ENCODE data around the gene INTS15.

DNA sequence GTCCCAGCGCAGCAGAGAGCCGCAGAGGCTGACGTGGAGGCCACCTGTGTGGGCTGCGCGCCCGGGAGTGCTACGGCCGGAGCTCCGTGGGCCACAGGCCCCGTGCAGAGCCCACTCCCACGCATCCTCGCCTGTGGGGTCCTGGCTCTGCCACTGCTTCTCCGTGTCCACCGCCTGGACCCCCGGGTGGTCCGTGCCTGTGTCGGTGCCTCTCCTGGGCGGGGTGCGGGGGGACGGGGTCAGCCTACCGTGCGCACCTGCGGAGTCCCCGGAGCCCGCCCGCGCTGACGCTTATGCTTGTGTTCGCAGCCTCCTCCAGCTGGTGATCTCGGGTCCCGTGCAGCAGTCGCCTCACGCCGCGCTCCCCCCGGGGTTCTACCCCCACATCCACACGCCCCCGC lies 17.8 kb downstream of the INTS15 start:
- TF ChIP-seq, protein P1, sequence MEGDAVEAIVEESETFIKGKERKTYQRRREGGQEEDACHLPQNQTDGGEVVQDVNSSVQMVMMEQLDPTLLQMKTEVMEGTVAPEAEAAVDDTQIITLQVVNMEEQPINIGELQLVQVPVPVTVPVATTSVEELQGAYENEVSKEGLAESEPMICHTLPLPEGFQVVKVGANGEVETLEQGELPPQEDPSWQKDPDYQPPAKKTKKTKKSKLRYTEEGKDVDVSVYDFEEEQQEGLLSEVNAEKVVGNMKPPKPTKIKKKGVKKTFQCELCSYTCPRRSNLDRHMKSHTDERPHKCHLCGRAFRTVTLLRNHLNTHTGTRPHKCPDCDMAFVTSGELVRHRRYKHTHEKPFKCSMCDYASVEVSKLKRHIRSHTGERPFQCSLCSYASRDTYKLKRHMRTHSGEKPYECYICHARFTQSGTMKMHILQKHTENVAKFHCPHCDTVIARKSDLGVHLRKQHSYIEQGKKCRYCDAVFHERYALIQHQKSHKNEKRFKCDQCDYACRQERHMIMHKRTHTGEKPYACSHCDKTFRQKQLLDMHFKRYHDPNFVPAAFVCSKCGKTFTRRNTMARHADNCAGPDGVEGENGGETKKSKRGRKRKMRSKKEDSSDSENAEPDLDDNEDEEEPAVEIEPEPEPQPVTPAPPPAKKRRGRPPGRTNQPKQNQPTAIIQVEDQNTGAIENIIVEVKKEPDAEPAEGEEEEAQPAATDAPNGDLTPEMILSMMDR (IDR thresholded peaks at IDR 0.05; ENCODE audit: insufficient read depth, low read depth, low read length): no peak
- TF ChIP-seq EZH2 (IDR thresholded peaks at IDR 0.05; ENCODE audit: insufficient read depth, low read length): no peak

All from astrocyte (in vitro differentiated cells and primary cell).